Stomach (tissue), 9 donors: ENCODE data around the gene POLE3. TPM values are rescaled to one million over a fixed set of nuclear protein-coding genes. Genes with fewer than 3 reads are reported as not detected.
A peak's percentile ranks its signal among the peaks of the same experiment; 100 is the strongest.

Experiments
- DNase-seq, 2 donors: peaks; one replicate each; pipeline versions ENCODE4 v3.0.0 to v3.0.0-alpha.2; 2013 to 2019
- H3K27ac ChIP-seq, 5 donors: fragments of 200-600 bp in 4 of 5; sonication (generic) in 4 of 5; one replicate each; pipeline ENCODE4 v1.5.1; 2013 to 2019; ENCODE audit warnings: mild to moderate bottlenecking in 1 of 5, moderate library complexity in 1 of 5
- H3K27me3 ChIP-seq, 3 donors: fragments of 200-600 bp; sonication (generic); one replicate each; pipeline ENCODE4 v1.5.1; 2017 to 2019; ENCODE audit warnings: mixed run types in 1 of 3
- H3K36me3 ChIP-seq, 4 donors: fragments of 200-600 bp; sonication (generic); 1 replicate in 3 of 4; 2 replicates in 1 of 4; pipeline ENCODE4 v1.5.1; 2016 to 2019
- H3K4me1 ChIP-seq, 4 donors: fragments of 200-600 bp; sonication (generic); one replicate each; pipeline ENCODE4 v1.5.1; 2016 to 2019
- H3K4me3 ChIP-seq, 4 donors: fragments of 200-600 bp; sonication (generic) in 3 of 4; one replicate each; pipeline ENCODE4 v1.5.1; 2016 to 2019; ENCODE audit warnings: mild to moderate bottlenecking in 1 of 4
- H3K9me3 ChIP-seq, 4 donors: fragments of 200-600 bp; sonication (generic); one replicate each; pipeline ENCODE4 v1.5.1; 2016 to 2019
- EP300 ChIP-seq: sonication (generic); formaldehyde crosslinking; IDR thresholded peaks from one replicate; pipeline ENCODE4 v1.6.1; 2017; ENCODE audit warnings: antibody characterized with exemption
- POLR2A ChIP-seq, 4 donors: fragments of 450-650 bp; IDR thresholded peaks; one replicate each; pipeline ENCODE4 v1.6.1; 2016; ENCODE audit warnings: antibody characterized with exemption in 4 of 4, control low read depth in 2 of 4, mild to moderate bottlenecking in 1 of 4, moderate library complexity in 1 of 4
- POLR2AphosphoS5 ChIP-seq, 3 donors: sonication (generic); formaldehyde crosslinking; IDR thresholded peaks; one replicate each; pipeline ENCODE4 v1.6.1; 2016; ENCODE audit warnings: antibody characterized with exemption in 3 of 3
- WGBS, 5 donors: extraction: QIAGEN DNeasy Blood & Tissue Kit in 3 of 5; methylation state at CpG; one replicate each; pipeline versions ENCODE4 v1.1.5 to v1.1.7; 2013 to 2018; 5-methylcytosine and 5-hydroxymethylcytosine counted together
- intact Hi-C: fragments of 100-400 bp; cut with DNase I; formaldehyde crosslinking; loops from one replicate; pipeline ENCODE4 v1.15.1; 2023; ENCODE audit warnings: low total_unique reads
- polyA plus RNA-seq, 3 donors: library from polyadenylated mRNA; stranded (reverse); fragments of 200-250 nt; gene quantifications; one replicate each; pipeline ENCODE4 v1.2.3, GENCODE V29; 2013
- total RNA-seq, 5 donors: library from RNA; depleted of rRNA; stranded (reverse); fragments of >200 nt; gene quantifications; one replicate each; pipeline versions ENCODE4 v1.1.0 to v1.2.3, GENCODE V29; 2014 to 2016
- TF ChIP-seq, protein P1 (sequence below), 7 experiments: fragments of 450-650 bp in 4 of 7; fragments of 200-600 bp in 3 of 7; sonication (generic) in 3 of 7; IDR thresholded peaks; one replicate each; pipeline ENCODE4 v1.5.1; 2016 to 2019; ENCODE audit warnings: antibody characterized with exemption in 7 of 7, control low read depth in 2 of 7, mild to moderate bottlenecking in 1 of 7
- donor health status: healthy with polysubstance abuse.
- donor health status: Bipolar disorder and iron deficiency.
- donor health status: healthy.

The POLE3 gene
- total and polyA plus RNA-seq, 8 donors: 4.1 to 47.4 (median 28.8) TPM

DNA sequence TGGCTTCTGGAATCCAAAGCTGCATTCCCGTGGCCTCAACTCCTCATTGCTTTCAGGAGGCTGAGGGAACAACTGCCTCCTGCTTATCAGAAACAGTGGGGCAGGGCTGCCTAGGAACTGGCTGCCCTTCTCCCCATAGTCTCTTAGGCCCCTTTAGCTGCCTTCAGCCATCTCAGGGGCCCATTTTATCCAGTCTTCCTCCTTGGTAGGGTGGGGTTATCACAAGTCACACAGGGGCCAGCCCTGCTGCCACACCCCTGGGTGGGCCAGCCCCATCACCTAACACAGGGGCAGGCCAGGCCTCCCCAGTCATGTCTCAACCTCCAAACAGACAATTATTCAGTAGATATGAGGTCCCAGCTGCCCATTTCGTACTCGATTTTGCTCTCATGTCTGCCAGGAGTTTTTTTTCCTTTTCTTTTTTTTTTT lies 13.3 kb downstream of the POLE3 start:
- TF ChIP-seq POLR2A (IDR thresholded peaks at IDR 0.05) (no peak), POLR2AphosphoS5 (IDR thresholded peaks at IDR 0.05) (no peak), EP300 (no peak)
- TF ChIP-seq, protein P1, sequence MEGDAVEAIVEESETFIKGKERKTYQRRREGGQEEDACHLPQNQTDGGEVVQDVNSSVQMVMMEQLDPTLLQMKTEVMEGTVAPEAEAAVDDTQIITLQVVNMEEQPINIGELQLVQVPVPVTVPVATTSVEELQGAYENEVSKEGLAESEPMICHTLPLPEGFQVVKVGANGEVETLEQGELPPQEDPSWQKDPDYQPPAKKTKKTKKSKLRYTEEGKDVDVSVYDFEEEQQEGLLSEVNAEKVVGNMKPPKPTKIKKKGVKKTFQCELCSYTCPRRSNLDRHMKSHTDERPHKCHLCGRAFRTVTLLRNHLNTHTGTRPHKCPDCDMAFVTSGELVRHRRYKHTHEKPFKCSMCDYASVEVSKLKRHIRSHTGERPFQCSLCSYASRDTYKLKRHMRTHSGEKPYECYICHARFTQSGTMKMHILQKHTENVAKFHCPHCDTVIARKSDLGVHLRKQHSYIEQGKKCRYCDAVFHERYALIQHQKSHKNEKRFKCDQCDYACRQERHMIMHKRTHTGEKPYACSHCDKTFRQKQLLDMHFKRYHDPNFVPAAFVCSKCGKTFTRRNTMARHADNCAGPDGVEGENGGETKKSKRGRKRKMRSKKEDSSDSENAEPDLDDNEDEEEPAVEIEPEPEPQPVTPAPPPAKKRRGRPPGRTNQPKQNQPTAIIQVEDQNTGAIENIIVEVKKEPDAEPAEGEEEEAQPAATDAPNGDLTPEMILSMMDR (IDR thresholded peaks at IDR 0.05): no peak
- Histone ChIP-seq H3K4me1 (peaks cover 28 to 63% (median 52%) of the 10 kb centered on the region in 4 donors), H3K4me3 (no peak overlapping the region), H3K36me3 (peaks cover 0 to 36% (median 27%) of the 10 kb centered on the region in 4 donors), H3K9me3 (no peaks in the 10 kb centered on the region), H3K27ac (peak overlapping the region in 4 of 5 donors; percentile 31 to 89 (median 68)), H3K27me3 (no peaks in the 10 kb centered on the region)
- WGBS, 5 donors: 46 to 66% (median 50%) methylated on average over 3 of the region's 3 CpGs
- DNase-seq: peak in 1 of 2 donors; percentile 59
- intact Hi-C loops: loop anchor here (10.0 kb wide), 1 partner anchor 52 kb away; the partner anchor contains the start of genes BSPRY and WDR31

DNA sequence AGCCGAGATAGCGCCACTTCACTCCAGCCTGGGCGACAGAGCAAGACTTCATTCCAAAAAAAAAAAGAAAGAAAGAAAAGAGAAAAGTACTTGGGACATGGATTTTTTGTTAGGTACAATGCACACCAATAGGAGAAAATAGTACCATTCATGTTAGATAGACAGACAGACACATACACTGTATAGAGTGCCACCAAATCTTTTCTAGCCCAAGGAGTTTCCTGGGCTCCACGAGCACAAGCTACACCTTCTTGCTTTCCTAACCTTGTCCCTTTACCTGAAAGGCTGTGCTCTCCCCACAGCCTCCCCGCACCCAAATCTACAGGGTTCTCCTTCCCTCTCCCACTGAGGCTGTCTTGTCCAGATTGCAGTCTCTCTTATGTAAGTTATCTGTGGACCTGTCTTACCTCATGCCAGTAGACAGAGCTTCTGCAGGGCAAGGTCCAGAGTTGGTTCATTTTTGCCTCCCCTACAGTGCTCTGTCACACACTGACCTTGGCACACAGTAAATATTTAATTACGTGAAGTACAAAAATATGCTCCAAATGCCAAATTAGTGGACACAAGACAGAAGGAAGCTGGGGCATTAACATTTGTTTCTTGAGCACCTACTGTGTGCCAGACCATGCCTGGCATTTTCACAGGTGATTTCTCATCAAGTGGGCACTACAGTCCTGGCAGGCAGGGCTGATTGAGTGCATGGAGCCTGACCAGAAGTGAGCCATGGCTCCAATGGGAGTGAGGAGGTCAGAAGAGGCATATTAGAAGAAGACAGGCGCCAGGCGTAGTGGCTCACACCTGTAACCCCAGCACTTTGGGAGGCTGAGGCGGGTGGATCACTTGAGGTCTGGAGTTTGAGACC lies 15.2 kb downstream of the POLE3 start:
- intact Hi-C loops: loop anchor here (10.0 kb wide), 1 partner anchor 50 kb away; the partner anchor contains the start of genes BSPRY and WDR31
- H3K27ac ChIP-seq: peak overlapping the region in 2 of 5 donors; percentile 7 to 38
- H3K27me3 ChIP-seq: no peaks in the 10 kb centered on the region

DNA sequence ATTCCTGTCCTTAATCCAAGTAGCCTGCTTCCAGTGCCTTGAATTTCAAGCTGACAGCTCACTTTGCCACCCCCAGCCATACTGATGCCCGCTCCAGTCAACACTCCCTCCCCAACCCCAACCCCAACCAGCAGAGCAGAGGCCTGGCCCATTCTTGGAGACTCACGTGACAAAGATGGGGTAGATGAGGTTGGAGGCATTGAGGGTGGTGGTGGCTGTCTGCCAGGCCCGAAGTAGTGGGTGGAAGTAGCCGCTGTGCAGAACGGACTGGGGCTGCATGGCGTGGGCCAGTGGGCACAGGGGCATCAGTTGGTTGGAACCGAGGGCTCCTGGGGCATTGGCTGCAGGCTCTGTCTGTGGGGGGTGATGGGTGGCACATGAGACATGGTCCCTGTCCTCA lies 17.2 kb downstream of the POLE3 start:
- 86 to 97% (median 95%) methylated on average over 7 of the region's 7 CpGs for WGBS, 5 donors

More for the DNA sequence above, 15.2 kb downstream of the POLE3 start:
- no peak for TF ChIP-seq POLR2AphosphoS5 (IDR thresholded peaks at IDR 0.05)
- TF ChIP-seq, protein P1 (IDR thresholded peaks at IDR 0.05): no peak
- no peak for TF ChIP-seq EP300
- no peak for TF ChIP-seq POLR2A (IDR thresholded peaks at IDR 0.05)
- 88 to 94% (median 90%) methylated on average over 9 of the region's 9 CpGs for WGBS, 5 donors
- Histone ChIP-seq H3K4me3 (no peak overlapping the region), H3K9me3 (no peaks in the 10 kb centered on the region), H3K4me1 (peaks cover 24 to 50% (median 42%) of the 10 kb centered on the region in 4 donors), H3K36me3 (peaks cover 16 to 56% (median 47%) of the 10 kb centered on the region in 4 donors)
- DNase-seq: no peak

DNA sequence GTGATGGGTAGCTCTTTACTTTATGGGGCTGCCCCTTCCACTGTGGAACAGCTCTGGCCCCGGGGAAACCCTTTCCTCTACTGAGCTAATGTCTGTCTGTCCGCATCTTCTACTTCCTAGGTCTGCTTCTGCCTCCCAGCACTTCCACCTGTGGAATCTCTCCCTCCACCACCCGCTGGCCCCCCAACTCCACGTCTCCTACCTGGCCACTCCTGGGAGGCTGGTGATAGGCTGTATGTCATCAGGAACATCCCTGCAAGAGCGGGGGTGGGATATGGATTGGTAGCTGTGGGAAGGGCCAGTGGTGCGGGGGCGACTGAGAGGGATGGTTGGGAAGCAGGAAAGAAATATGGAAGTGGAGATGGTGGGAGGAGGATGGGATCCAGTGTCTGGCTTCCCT lies 18.6 kb downstream of the POLE3 start:
- intact Hi-C loops: loop anchor here (10.0 kb wide), 1 partner anchor 47 kb away; the partner anchor contains the start of genes BSPRY and WDR31
- TF ChIP-seq EP300 (no peak), POLR2A (IDR thresholded peaks at IDR 0.05) (no peak), POLR2AphosphoS5 (IDR thresholded peaks at IDR 0.05) (no peak)
- TF ChIP-seq, protein P1 (IDR thresholded peaks at IDR 0.05): no peak
- no peak for DNase-seq
- Histone ChIP-seq H3K27me3 (no peaks in the 10 kb centered on the region), H3K9me3 (no peaks in the 10 kb centered on the region), H3K27ac (no peak overlapping the region), H3K4me1 (peaks cover 22 to 39% (median 36%) of the 10 kb centered on the region in 4 donors), H3K4me3 (no peak overlapping the region), H3K36me3 (peaks cover 41 to 89% (median 80%) of the 10 kb centered on the region in 4 donors)
- 94 to 97% (median 95%) methylated on average over 7 of the region's 7 CpGs for WGBS, 5 donors

More for the DNA sequence above, 17.2 kb downstream of the POLE3 start:
- H3K27ac ChIP-seq: no peak overlapping the region
- no peak overlapping the region for H3K4me3 ChIP-seq
- H3K9me3 ChIP-seq: no peaks in the 10 kb centered on the region
- DNase-seq: no peak
- no peaks in the 10 kb centered on the region for H3K27me3 ChIP-seq
- peaks cover 34 to 75% (median 66%) of the 10 kb centered on the region in 4 donors for H3K36me3 ChIP-seq
- TF ChIP-seq, protein P1 (IDR thresholded peaks at IDR 0.05): no peak
- TF ChIP-seq POLR2AphosphoS5 (IDR thresholded peaks at IDR 0.05) (no peak), EP300 (no peak), POLR2A (IDR thresholded peaks at IDR 0.05) (no peak)
- intact Hi-C loops: loop anchor here (10.0 kb wide), 1 partner anchor 48 kb away; the partner anchor contains the start of genes BSPRY and WDR31
- H3K4me1 ChIP-seq: peaks cover 22 to 43% (median 37%) of the 10 kb centered on the region in 4 donors
